ENCODE measurements around the gene NME8.

The NME8 gene

GRCh38 chr7:37882086-37882485 lies 33.7 kb downstream of the NME8 start:
- H3K36me3 ChIP-seq (ENCODE audit: insufficient read depth, low read length), result no peaks in the 10 kb centered on the region
- no peak overlapping the region for H2AFZ ChIP-seq (ENCODE audit: low read depth, low read length)
- no peaks in the 10 kb centered on the region for H3K9me3 ChIP-seq (ENCODE audit: insufficient read depth, low read length, severe bottlenecking)
- TF ChIP-seq, protein P1, sequence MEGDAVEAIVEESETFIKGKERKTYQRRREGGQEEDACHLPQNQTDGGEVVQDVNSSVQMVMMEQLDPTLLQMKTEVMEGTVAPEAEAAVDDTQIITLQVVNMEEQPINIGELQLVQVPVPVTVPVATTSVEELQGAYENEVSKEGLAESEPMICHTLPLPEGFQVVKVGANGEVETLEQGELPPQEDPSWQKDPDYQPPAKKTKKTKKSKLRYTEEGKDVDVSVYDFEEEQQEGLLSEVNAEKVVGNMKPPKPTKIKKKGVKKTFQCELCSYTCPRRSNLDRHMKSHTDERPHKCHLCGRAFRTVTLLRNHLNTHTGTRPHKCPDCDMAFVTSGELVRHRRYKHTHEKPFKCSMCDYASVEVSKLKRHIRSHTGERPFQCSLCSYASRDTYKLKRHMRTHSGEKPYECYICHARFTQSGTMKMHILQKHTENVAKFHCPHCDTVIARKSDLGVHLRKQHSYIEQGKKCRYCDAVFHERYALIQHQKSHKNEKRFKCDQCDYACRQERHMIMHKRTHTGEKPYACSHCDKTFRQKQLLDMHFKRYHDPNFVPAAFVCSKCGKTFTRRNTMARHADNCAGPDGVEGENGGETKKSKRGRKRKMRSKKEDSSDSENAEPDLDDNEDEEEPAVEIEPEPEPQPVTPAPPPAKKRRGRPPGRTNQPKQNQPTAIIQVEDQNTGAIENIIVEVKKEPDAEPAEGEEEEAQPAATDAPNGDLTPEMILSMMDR (IDR thresholded peaks at IDR 0.05; ENCODE audit: borderline replicate concordance, extremely low read depth, low read length, poor library complexity, severe bottlenecking), result no peak
- no peak for TF ChIP-seq EZH2 (IDR thresholded peaks at IDR 0.05; ENCODE audit: borderline replicate concordance, low read depth, low read length, severe bottlenecking)
- DNase-seq, result no peak
- no peaks in the 10 kb centered on the region for H3K79me2 ChIP-seq (ENCODE audit: insufficient read depth, low read length)
- no peaks in the 10 kb centered on the region for H3K4me1 ChIP-seq (ENCODE audit: insufficient read depth, low read length)
- peaks cover 4% of the 10 kb centered on the region for H3K27me3 ChIP-seq (ENCODE audit: insufficient read depth, low read length, poor library complexity)
- ATAC-seq (ENCODE audit: insufficient read depth, low read depth), result no peak
- H3K4me3 ChIP-seq (ENCODE audit: low read depth in 1 of 2, low read length in 2 of 2), result no peak overlapping the region
- H3K27ac ChIP-seq (ENCODE audit: low read length), result no peak overlapping the region
- H3K4me2 ChIP-seq (ENCODE audit: insufficient read depth, low read length), result no peak overlapping the region
- no peaks in the 10 kb centered on the region for H4K20me1 ChIP-seq (ENCODE audit: insufficient read depth, low read length)
- H3K9ac ChIP-seq (ENCODE audit: low read depth, low read length), result no peak overlapping the region

DNA sequence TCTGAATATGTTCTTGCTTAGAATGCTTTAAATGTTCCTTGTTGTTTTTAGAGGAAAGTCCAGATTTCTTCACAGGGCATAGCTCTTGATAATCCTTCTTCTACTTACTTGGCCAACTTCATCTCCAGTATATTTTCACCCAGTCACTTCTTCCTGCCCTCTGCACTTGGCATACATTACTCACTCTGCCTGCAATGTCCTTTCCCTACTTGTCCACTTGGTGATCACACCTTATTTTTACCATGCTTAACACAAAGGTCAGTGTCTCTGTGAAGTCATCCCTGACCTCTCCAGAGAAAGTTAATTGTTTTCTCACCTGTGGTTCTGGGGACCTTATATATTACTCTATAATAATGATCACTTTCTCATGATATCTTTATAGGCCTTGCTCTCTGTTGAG lies 45.0 kb downstream of the NME8 start:
- Histone ChIP-seq H3K9me3 (ENCODE audit: insufficient read depth, low read length, severe bottlenecking) (no peaks in the 10 kb centered on the region), H3K27me3 (ENCODE audit: insufficient read depth, low read length, poor library complexity) (peaks cover 6% of the 10 kb centered on the region), H3K79me2 (ENCODE audit: insufficient read depth, low read length) (no peaks in the 10 kb centered on the region), H2AFZ (ENCODE audit: low read depth, low read length) (no peak overlapping the region), H4K20me1 (ENCODE audit: insufficient read depth, low read length) (no peaks in the 10 kb centered on the region), H3K4me1 (ENCODE audit: insufficient read depth, low read length) (no peaks in the 10 kb centered on the region), H3K27ac (ENCODE audit: low read length) (no peak overlapping the region), H3K9ac (ENCODE audit: low read depth, low read length) (no peak overlapping the region), H3K4me2 (ENCODE audit: insufficient read depth, low read length) (no peak overlapping the region), H3K4me3 (ENCODE audit: low read depth in 1 of 2, low read length in 2 of 2) (no peak overlapping the region), H3K36me3 (ENCODE audit: insufficient read depth, low read length) (no peaks in the 10 kb centered on the region)
- TF ChIP-seq, protein P1 (IDR thresholded peaks at IDR 0.05; ENCODE audit: borderline replicate concordance, extremely low read depth, low read length, poor library complexity, severe bottlenecking), result no peak
- no peak for TF ChIP-seq EZH2 (IDR thresholded peaks at IDR 0.05; ENCODE audit: borderline replicate concordance, low read depth, low read length, severe bottlenecking)
- DNase-seq (no peak), ATAC-seq (ENCODE audit: insufficient read depth, low read depth) (no peak)

DNA sequence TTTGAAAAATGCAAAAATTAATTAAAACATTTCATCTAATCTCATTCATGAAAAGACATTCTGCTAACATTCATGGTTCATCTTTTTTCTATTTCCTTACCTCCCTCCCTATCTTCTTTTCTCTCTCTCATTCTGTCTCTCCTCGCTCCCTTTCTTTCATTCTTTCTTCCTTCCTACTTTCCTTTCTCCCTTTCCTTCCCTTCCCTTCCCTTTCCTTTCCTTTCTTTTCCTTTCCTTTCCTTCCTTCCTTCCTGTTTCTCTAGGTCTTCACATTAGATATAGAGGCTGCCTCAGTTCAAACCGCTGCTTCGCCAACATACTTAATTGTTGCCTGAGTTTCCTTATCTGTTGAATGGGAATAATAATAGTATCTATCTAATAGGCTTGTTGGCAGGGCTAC lies 46.3 kb downstream of the NME8 start:
- Histone ChIP-seq H3K9ac (ENCODE audit: low read depth, low read length) (no peak overlapping the region), H3K79me2 (ENCODE audit: insufficient read depth, low read length) (no peaks in the 10 kb centered on the region), H3K9me3 (ENCODE audit: insufficient read depth, low read length, severe bottlenecking) (no peaks in the 10 kb centered on the region), H3K4me3 (ENCODE audit: low read depth in 1 of 2, low read length in 2 of 2) (no peak overlapping the region), H2AFZ (ENCODE audit: low read depth, low read length) (no peak overlapping the region), H3K4me2 (ENCODE audit: insufficient read depth, low read length) (no peak overlapping the region), H4K20me1 (ENCODE audit: insufficient read depth, low read length) (no peaks in the 10 kb centered on the region), H3K36me3 (ENCODE audit: insufficient read depth, low read length) (no peaks in the 10 kb centered on the region), H3K27ac (ENCODE audit: low read length) (no peak overlapping the region), H3K4me1 (ENCODE audit: insufficient read depth, low read length) (no peaks in the 10 kb centered on the region), H3K27me3 (ENCODE audit: insufficient read depth, low read length, poor library complexity) (peaks cover 6% of the 10 kb centered on the region)
- ATAC-seq (ENCODE audit: insufficient read depth, low read depth) (no peak), DNase-seq (no peak)
- TF ChIP-seq, protein P1 (IDR thresholded peaks at IDR 0.05; ENCODE audit: borderline replicate concordance, extremely low read depth, low read length, poor library complexity, severe bottlenecking), result no peak
- TF ChIP-seq EZH2 (IDR thresholded peaks at IDR 0.05; ENCODE audit: borderline replicate concordance, low read depth, low read length, severe bottlenecking), result no peak

GRCh38 chr7:37899712-37900247 lies 51.4 kb downstream of the NME8 start:
- no peak overlapping the region for H2AFZ ChIP-seq (ENCODE audit: low read depth, low read length)
- H3K4me2 ChIP-seq (ENCODE audit: insufficient read depth, low read length), result no peak overlapping the region
- no peaks in the 10 kb centered on the region for H3K79me2 ChIP-seq (ENCODE audit: insufficient read depth, low read length)
- no peak overlapping the region for H3K4me3 ChIP-seq (ENCODE audit: low read depth in 1 of 2, low read length in 2 of 2)
- no peaks in the 10 kb centered on the region for H3K9me3 ChIP-seq (ENCODE audit: insufficient read depth, low read length, severe bottlenecking)
- DNase-seq, result no peak
- H3K9ac ChIP-seq (ENCODE audit: low read depth, low read length), result no peak overlapping the region
- no peaks in the 10 kb centered on the region for H3K4me1 ChIP-seq (ENCODE audit: insufficient read depth, low read length)
- ATAC-seq (ENCODE audit: insufficient read depth, low read depth), result no peak
- H3K36me3 ChIP-seq (ENCODE audit: insufficient read depth, low read length), result no peaks in the 10 kb centered on the region
- no peak overlapping the region for H3K27ac ChIP-seq (ENCODE audit: low read length)
- H3K27me3 ChIP-seq (ENCODE audit: insufficient read depth, low read length, poor library complexity), result peaks cover 11% of the 10 kb centered on the region
- no peak for TF ChIP-seq EZH2 (IDR thresholded peaks at IDR 0.05; ENCODE audit: borderline replicate concordance, low read depth, low read length, severe bottlenecking)
- TF ChIP-seq, protein P1 (IDR thresholded peaks at IDR 0.05; ENCODE audit: borderline replicate concordance, extremely low read depth, low read length, poor library complexity, severe bottlenecking), result no peak
- no peaks in the 10 kb centered on the region for H4K20me1 ChIP-seq (ENCODE audit: insufficient read depth, low read length)
